ENCODE data around the gene CCDC85A.

- no peak for TF ChIP-seq NRF1 (IDR thresholded peaks at IDR 0.05; ENCODE audit: low read depth, low read length)
- no peak for TF ChIP-seq CTCF (IDR thresholded peaks at IDR 0.05)
- no peak for TF ChIP-seq USF1 (IDR thresholded peaks at IDR 0.05; ENCODE audit: borderline replicate concordance, low read depth)
- no peak for TF ChIP-seq TCF12 (IDR thresholded peaks at IDR 0.05)
- TF ChIP-seq SMC3 (IDR thresholded peaks at IDR 0.05; ENCODE audit: low read depth, low read length): no peak
- no peak for TF ChIP-seq USF2 (IDR thresholded peaks at IDR 0.05; ENCODE audit: borderline replicate concordance, low read depth, low read length)
- TF ChIP-seq EZH2phosphoT487 (IDR thresholded peaks at IDR 0.05; ENCODE audit: borderline replicate concordance, low read depth): no peak
These were observed 129.7 kb downstream of the CCDC85A start for GRCh38 chr2:56313500-56313921.

Measured in SK-N-SH (cell line).